Mesendoderm (in vitro differentiated cells): Measurements from ENCODE around the gene ONECUT3.

ENCODE experiments used
- DNase-seq: peaks from one replicate; pipeline ENCODE4 v3.0.0; 2013
- H2AK5ac ChIP-seq: 2 replicates; pipeline ENCODE4 v1.6.1; 2013; ENCODE audit warnings: low read length, inconsistent platforms
- H2BK120ac ChIP-seq: 2 replicates; pipeline ENCODE4 v1.6.1; 2013; ENCODE audit warnings: low read depth, mild to moderate bottlenecking, low read length, moderate library complexity, mixed read lengths
- H2BK15ac ChIP-seq: replicated peaks from 2 replicates; pipeline ENCODE4 v1.6.1; 2013; ENCODE audit warnings: low read depth, mild to moderate bottlenecking, moderate library complexity
- H2BK5ac ChIP-seq: 2 replicates; pipeline ENCODE4 v1.6.1; 2013; ENCODE audit warnings: low read length, inconsistent platforms
- H3K18ac ChIP-seq: 2 replicates; pipeline ENCODE4 v1.6.1; 2013; ENCODE audit warnings: mild to moderate bottlenecking, low read length, mixed read lengths
- H3K23ac ChIP-seq: one replicate; pipeline ENCODE4 v1.6.1; 2013; ENCODE audit warnings: low read length
- H3K27ac ChIP-seq: 2 replicates; pipeline ENCODE4 v1.5.1; 2013; ENCODE audit warnings: low read depth, mild to moderate bottlenecking, inconsistent platforms, low read length, moderate library complexity
- H3K27me3 ChIP-seq: 2 replicates; pipeline ENCODE4 v1.6.1; 2013; ENCODE audit warnings: low read length, control low read depth, mild to moderate bottlenecking, inconsistent platforms; ENCODE audit not compliant: insufficient read depth, poor library complexity
- H3K36me3 ChIP-seq: 2 replicates; pipeline ENCODE4 v1.6.1; 2013; ENCODE audit warnings: low read length, inconsistent platforms; ENCODE audit not compliant: control insufficient read depth, insufficient read depth
- H3K4ac ChIP-seq: one replicate; pipeline ENCODE4 v1.6.1; 2013; ENCODE audit warnings: low read depth, mild to moderate bottlenecking, low read length, moderate library complexity
- H3K4me1 ChIP-seq: 2 replicates; pipeline ENCODE4 v1.6.1; 2013; ENCODE audit warnings: low read depth, low read length, inconsistent platforms; ENCODE audit not compliant: control insufficient read depth
- H3K4me2 ChIP-seq: 2 replicates; pipeline ENCODE4 v1.6.1; 2013; ENCODE audit warnings: low read length
- H3K4me3 ChIP-seq: 2 replicates; pipeline ENCODE4 v1.5.1; 2013; ENCODE audit warnings: mild to moderate bottlenecking, low read length
- H3K56ac ChIP-seq: one replicate; pipeline ENCODE4 v1.6.1; 2013; ENCODE audit warnings: low read length
- H3K79me1 ChIP-seq: 2 replicates; pipeline ENCODE4 v1.6.1; 2013; ENCODE audit warnings: low read length, inconsistent platforms
- H3K79me2 ChIP-seq: 2 replicates; pipeline ENCODE4 v1.6.1; 2013; ENCODE audit warnings: mild to moderate bottlenecking, low read length; ENCODE audit not compliant: control insufficient read depth, insufficient read depth
- H3K9ac ChIP-seq: 2 replicates; pipeline ENCODE4 v1.6.1; 2013; ENCODE audit warnings: low read length, inconsistent platforms
- H4K5ac ChIP-seq: one replicate; pipeline ENCODE4 v1.6.1; 2013; ENCODE audit warnings: low read length
- H4K8ac ChIP-seq: one replicate; pipeline ENCODE4 v1.6.1; 2013; ENCODE audit warnings: low read depth, mild to moderate bottlenecking, control low read depth, low read length, moderate library complexity
- WGBS: extraction: QIAGEN DNeasy Blood & Tissue Kit; methylation state at CpG from one replicate; pipeline ENCODE4 v1.1.7; 2013; ENCODE audit warnings: low lambda C conversion rate, missing lambda C conversion rate; ENCODE audit not compliant: insufficient coverage; ENCODE audit errors: extremely low coverage; 5-methylcytosine and 5-hydroxymethylcytosine counted together

ONECUT3 gene

GRCh38 chr19:1818549-1819195 is 65.4 kb downstream of the ONECUT3 start:
- H3K4ac ChIP-seq: no peak overlapping the region
- H2BK120ac ChIP-seq: no peak overlapping the region
- H3K79me2 ChIP-seq: no peaks in the 10 kb centered on the region
- H3K56ac ChIP-seq: no peak overlapping the region
- H3K9ac ChIP-seq: no peak overlapping the region
- no peak overlapping the region for H2AK5ac ChIP-seq
- WGBS: no CpG with 5 or more reads among the region's 33 CpGs
- H3K27me3 ChIP-seq: no peaks in the 10 kb centered on the region
- no peaks in the 10 kb centered on the region for H3K79me1 ChIP-seq
- H2BK5ac ChIP-seq: no peak overlapping the region
- no peak overlapping the region for H4K8ac ChIP-seq
- no peak for DNase-seq
- H2BK15ac ChIP-seq: no peak overlapping the region
- no peak overlapping the region for H3K4me3 ChIP-seq
- H4K5ac ChIP-seq: no peak overlapping the region
- H3K27ac ChIP-seq: no peak overlapping the region
- no peaks in the 10 kb centered on the region for H3K4me1 ChIP-seq
- no peak overlapping the region for H3K18ac ChIP-seq
- peaks cover 9% of the 10 kb centered on the region for H3K36me3 ChIP-seq
- H3K4me2 ChIP-seq: no peak overlapping the region
- no peak overlapping the region for H3K23ac ChIP-seq

- no peak overlapping the region for H2AK5ac ChIP-seq
- no peak for DNase-seq
- no peak overlapping the region for H3K4me2 ChIP-seq
- H3K27me3 ChIP-seq: no peaks in the 10 kb centered on the region
- no peak overlapping the region for H4K5ac ChIP-seq
- no peaks in the 10 kb centered on the region for H3K79me2 ChIP-seq
- no peak overlapping the region for H2BK15ac ChIP-seq
- H3K36me3 ChIP-seq: peaks cover 9% of the 10 kb centered on the region
- H2BK5ac ChIP-seq: no peak overlapping the region
- H3K56ac ChIP-seq: no peak overlapping the region
- H3K4me1 ChIP-seq: no peaks in the 10 kb centered on the region
- no peak overlapping the region for H3K27ac ChIP-seq
- H4K8ac ChIP-seq: no peak overlapping the region
- no peak overlapping the region for H3K23ac ChIP-seq
- no peak overlapping the region for H3K4ac ChIP-seq
- no peak overlapping the region for H3K18ac ChIP-seq
- H3K79me1 ChIP-seq: no peaks in the 10 kb centered on the region
- no peak overlapping the region for H3K4me3 ChIP-seq
- no peak overlapping the region for H3K9ac ChIP-seq
- H2BK120ac ChIP-seq: no peak overlapping the region
- WGBS: no CpG with 5 or more reads among the region's 43 CpGs
Measured at GRCh38 chr19:1819341-1820255, 66.3 kb downstream of the ONECUT3 start.

- H3K36me3 ChIP-seq: peaks cover 2% of the 10 kb centered on the region
- no peak overlapping the region for H3K18ac ChIP-seq
- no peak overlapping the region for H3K27ac ChIP-seq
- H3K4ac ChIP-seq: no peak overlapping the region
- peaks cover 2% of the 10 kb centered on the region for H3K79me1 ChIP-seq
- no peak overlapping the region for H3K9ac ChIP-seq
- H2BK15ac ChIP-seq: no peak overlapping the region
- H4K8ac ChIP-seq: no peak overlapping the region
- no peak overlapping the region for H4K5ac ChIP-seq
- H3K79me2 ChIP-seq: no peaks in the 10 kb centered on the region
- no peak overlapping the region for H2BK5ac ChIP-seq
- no peak overlapping the region for H2AK5ac ChIP-seq
- no CpG with 5 or more reads among the region's 19 CpGs for WGBS
- no peaks in the 10 kb centered on the region for H3K27me3 ChIP-seq
- H3K56ac ChIP-seq: no peak overlapping the region
- H3K4me2 ChIP-seq: no peak overlapping the region
- no peak overlapping the region for H3K4me3 ChIP-seq
- no peak overlapping the region for H2BK120ac ChIP-seq
- H3K23ac ChIP-seq: no peak overlapping the region
- DNase-seq: no peak
- no peaks in the 10 kb centered on the region for H3K4me1 ChIP-seq
Measured at GRCh38 chr19:1822210-1822609, 68.9 kb downstream of the ONECUT3 start.

- Histone ChIP-seq H3K4ac (no peak overlapping the region), H2BK120ac (no peak overlapping the region), H3K23ac (no peak overlapping the region), H3K4me1 (no peaks in the 10 kb centered on the region), H3K9ac (no peak overlapping the region), H3K4me2 (no peak overlapping the region), H4K8ac (no peak overlapping the region), H3K27ac (no peak overlapping the region), H3K56ac (no peak overlapping the region), H3K36me3 (peaks cover 2% of the 10 kb centered on the region), H2BK15ac (no peak overlapping the region), H4K5ac (no peak overlapping the region), H2BK5ac (no peak overlapping the region), H3K27me3 (no peaks in the 10 kb centered on the region), H3K4me3 (no peak overlapping the region), H3K79me1 (peaks cover 2% of the 10 kb centered on the region), H3K18ac (no peak overlapping the region), H3K79me2 (no peaks in the 10 kb centered on the region), H2AK5ac (no peak overlapping the region)
- WGBS: no CpG with 5 or more reads among the region's 8 CpGs
- no peak for DNase-seq
Measured at GRCh38 chr19:1823020-1823419, 69.7 kb downstream of the ONECUT3 start.

- Histone ChIP-seq H3K4me3 (no peak overlapping the region), H3K18ac (no peak overlapping the region), H3K23ac (no peak overlapping the region), H3K4ac (no peak overlapping the region), H2BK5ac (no peak overlapping the region), H3K36me3 (peaks cover 2% of the 10 kb centered on the region), H3K56ac (no peak overlapping the region), H4K5ac (no peak overlapping the region), H3K27ac (no peak overlapping the region), H2AK5ac (no peak overlapping the region), H4K8ac (no peak overlapping the region), H3K4me2 (no peak overlapping the region), H3K9ac (no peak overlapping the region), H2BK15ac (no peak overlapping the region), H3K4me1 (no peaks in the 10 kb centered on the region), H3K27me3 (no peaks in the 10 kb centered on the region), H2BK120ac (no peak overlapping the region), H3K79me2 (no peaks in the 10 kb centered on the region), H3K79me1 (peaks cover 2% of the 10 kb centered on the region)
- DNase-seq: peak; percentile 39
- no CpG with 5 or more reads among the region's 36 CpGs for WGBS
Measured at GRCh38 chr19:1823539-1824251, 70.4 kb downstream of the ONECUT3 start.
